SK-N-SH treated with all-trans-retinoic acid at 6 μM for 48 hours (cell line): Measurements from ENCODE around the gene GPATCH1.
"Not testable (repeated sequence)": the region's sequence is repeated elsewhere in the genome, so short reads cannot be mapped to it uniquely, and the experiment has no call there.

ENCODE experiments used
- ATAC-seq: fragments of 200-7000 bp; cut with Tn5 transposase; 3 replicates; pipeline ENCODE4 v1.9.1; 2020; ENCODE audit warnings: mild to moderate bottlenecking, moderate library complexity
- ARNTL ChIP-seq: fragments of 450-650 bp; formaldehyde crosslinking; IDR thresholded peaks from 2 replicates; pipeline ENCODE4 v1.5.0; 2020; ENCODE audit warnings: low read depth, mild to moderate bottlenecking, moderate library complexity, borderline replicate concordance
- BACH2 ChIP-seq: fragments of 250-450 bp; sonication (Bioruptor Pico); IDR thresholded peaks from 2 replicates; pipeline ENCODE4 v1.9.0; 2021; ENCODE audit warnings: mild to moderate bottlenecking, borderline replicate concordance
- CREB5 ChIP-seq: fragments of 250-450 bp; sonication (Bioruptor Pico); IDR thresholded peaks from 2 replicates; pipeline ENCODE4 v1.5.1; 2020; ENCODE audit warnings: low read depth, mild to moderate bottlenecking, moderate library complexity
- CSDC2 ChIP-seq: fragments of 250-450 bp; sonication (Bioruptor Pico); IDR thresholded peaks from 2 replicates; pipeline ENCODE4 v1.5.0; 2020; ENCODE audit warnings: mild to moderate bottlenecking, moderate library complexity
- CSRNP3 ChIP-seq: fragments of 250-450 bp; sonication (Bioruptor Pico); IDR thresholded peaks from 2 replicates; pipeline ENCODE4 v1.5.1; 2021; ENCODE audit warnings: mild to moderate bottlenecking, moderate library complexity
- ESRRG ChIP-seq: fragments of 250-450 bp; sonication (Bioruptor Pico); IDR thresholded peaks from 2 replicates; pipeline ENCODE4 v1.6.1; 2021; ENCODE audit warnings: mild to moderate bottlenecking
- GLIS3 ChIP-seq: fragments of 250-450 bp; sonication (Bioruptor Pico); IDR thresholded peaks from 2 replicates; pipeline ENCODE4 v1.5.0; 2020; ENCODE audit warnings: mild to moderate bottlenecking, moderate library complexity
- ISL1 ChIP-seq: fragments of 250-450 bp; sonication (Bioruptor Pico); IDR thresholded peaks from 2 replicates; pipeline ENCODE4 v2.1.2; 2022; ENCODE audit warnings: mild to moderate bottlenecking, moderate library complexity
- OSR1 ChIP-seq: fragments of 250-450 bp; sonication (Bioruptor Pico); IDR thresholded peaks from 2 replicates; pipeline ENCODE4 v1.8.0; 2022; ENCODE audit warnings: moderate library complexity, mild to moderate bottlenecking, inconsistent platforms
- PATZ1 ChIP-seq: fragments of 250-450 bp; sonication (Bioruptor Pico); IDR thresholded peaks from 2 replicates; pipeline ENCODE4 v1.8.0; 2020; ENCODE audit warnings: mild to moderate bottlenecking, moderate library complexity, borderline replicate concordance
- PPARA ChIP-seq: fragments of 250-450 bp; sonication (Bioruptor Pico); IDR thresholded peaks from 2 replicates; pipeline ENCODE4 v1.5.0; 2020; ENCODE audit warnings: mild to moderate bottlenecking, borderline replicate concordance
- RARB ChIP-seq: fragments of 250-450 bp; sonication (Bioruptor Pico); IDR thresholded peaks from 2 replicates; pipeline ENCODE4 v1.8.0; 2021; ENCODE audit warnings: mild to moderate bottlenecking, moderate library complexity
- SNAI2 ChIP-seq: fragments of 250-450 bp; sonication (Bioruptor Pico); IDR thresholded peaks from 2 replicates; pipeline ENCODE4 v1.5.0; 2020; ENCODE audit warnings: mild to moderate bottlenecking, moderate library complexity
- TCF4 ChIP-seq: fragments of 250-450 bp; sonication (Bioruptor Pico); IDR thresholded peaks from 2 replicates; pipeline ENCODE4 v1.8.0; 2021; ENCODE audit warnings: mild to moderate bottlenecking, moderate library complexity, borderline replicate concordance
- TOX ChIP-seq: fragments of 250-450 bp; sonication (Bioruptor Pico); IDR thresholded peaks from 2 replicates; pipeline ENCODE4 v1.8.0; 2021; ENCODE audit warnings: mild to moderate bottlenecking, moderate library complexity, borderline replicate concordance
- TSHZ2 ChIP-seq: fragments of 250-450 bp; sonication (Bioruptor Pico); IDR thresholded peaks from 2 replicates; pipeline ENCODE4 v1.5.0; 2020; ENCODE audit warnings: mild to moderate bottlenecking, moderate library complexity
- ZC3H10 ChIP-seq: fragments of 250-450 bp; sonication (Bioruptor Pico); IDR thresholded peaks from 2 replicates; pipeline ENCODE4 v1.5.1; 2021; ENCODE audit warnings: mild to moderate bottlenecking, moderate library complexity
- ZFP3 ChIP-seq: fragments of 250-450 bp; sonication (Bioruptor Pico); IDR thresholded peaks from 2 replicates; pipeline ENCODE4 v1.5.0; 2020; ENCODE audit warnings: mild to moderate bottlenecking, moderate library complexity
- ZFP30 ChIP-seq: fragments of 450-650 bp; formaldehyde crosslinking; IDR thresholded peaks from 2 replicates; pipeline ENCODE4 v1.5.0; 2022; ENCODE audit warnings: mild to moderate bottlenecking, moderate library complexity
- ZNF565 ChIP-seq: fragments of 450-650 bp; formaldehyde crosslinking; conservative IDR thresholded peaks from 2 replicates; pipeline ENCODE4 v1.5.0; 2020; ENCODE audit warnings: low read depth, mild to moderate bottlenecking, moderate library complexity
- ZNF8 ChIP-seq: fragments of 450-650 bp; formaldehyde crosslinking; IDR thresholded peaks from 2 replicates; pipeline ENCODE4 v1.5.0; 2020; ENCODE audit warnings: mild to moderate bottlenecking, moderate library complexity
- TF ChIP-seq, protein P1 (sequence below): fragments of 250-450 bp; sonication (Bioruptor Pico); IDR thresholded peaks from 2 replicates; pipeline ENCODE4 v1.8.0; 2021; ENCODE audit warnings: low read depth, mild to moderate bottlenecking, moderate library complexity, borderline replicate concordance

GPATCH1 gene

GRCh38 chr19:33152176-33152575 lies 71.2 kb downstream of the GPATCH1 start (continued):
- TF ChIP-seq PATZ1 (CRISPR knock-in tag) (no peak), BACH2 (CRISPR knock-in tag) (no peak), GLIS3 (CRISPR knock-in tag) (no peak), SNAI2 (no peak), ESRRG (CRISPR knock-in tag) (no peak), PPARA (no peak), TOX (CRISPR knock-in tag) (no peak)
- TF ChIP-seq, all 23 proteins: peak for 0

DNA sequence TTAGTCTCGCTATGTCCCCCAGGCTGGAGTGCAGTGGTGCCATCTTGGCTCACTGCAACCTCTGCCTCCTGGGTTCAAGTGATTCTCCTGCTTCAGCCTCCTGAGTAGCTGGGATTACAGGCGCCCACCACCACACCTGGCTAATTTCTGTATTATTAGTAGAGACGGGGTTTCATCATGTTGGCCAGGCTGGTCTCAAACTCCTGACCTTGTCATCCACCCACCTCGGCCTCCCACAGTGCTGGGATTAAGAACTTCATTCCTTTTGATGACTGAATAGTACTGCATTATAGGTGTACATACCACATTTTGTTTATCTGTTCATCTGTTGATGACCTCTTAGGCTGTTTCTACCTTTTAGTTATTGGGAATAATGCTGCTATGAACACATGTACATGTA lies 71.6 kb downstream of the GPATCH1 start:
- not testable (repeated sequence) for ATAC-seq

DNA sequence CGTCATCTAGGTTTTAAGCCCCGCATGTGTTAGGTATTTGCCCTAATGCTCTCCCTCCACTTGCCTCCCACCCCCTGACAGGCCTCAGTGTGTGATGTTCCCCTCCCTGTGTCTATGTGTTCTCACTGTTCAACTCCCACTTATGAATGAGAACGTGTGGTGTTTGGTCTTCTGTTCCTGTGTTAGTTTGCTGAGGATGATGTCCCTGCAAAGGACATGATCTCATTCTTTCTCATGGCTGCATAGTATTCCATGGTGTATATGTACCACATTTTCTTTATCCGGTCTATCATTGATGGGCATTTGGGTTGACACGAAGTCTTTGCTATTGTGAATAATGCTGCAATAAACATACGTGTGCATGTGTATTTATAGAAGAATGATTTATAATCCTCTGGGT lies 73.3 kb downstream of the GPATCH1 start:
- ATAC-seq: not testable (repeated sequence)

DNA sequence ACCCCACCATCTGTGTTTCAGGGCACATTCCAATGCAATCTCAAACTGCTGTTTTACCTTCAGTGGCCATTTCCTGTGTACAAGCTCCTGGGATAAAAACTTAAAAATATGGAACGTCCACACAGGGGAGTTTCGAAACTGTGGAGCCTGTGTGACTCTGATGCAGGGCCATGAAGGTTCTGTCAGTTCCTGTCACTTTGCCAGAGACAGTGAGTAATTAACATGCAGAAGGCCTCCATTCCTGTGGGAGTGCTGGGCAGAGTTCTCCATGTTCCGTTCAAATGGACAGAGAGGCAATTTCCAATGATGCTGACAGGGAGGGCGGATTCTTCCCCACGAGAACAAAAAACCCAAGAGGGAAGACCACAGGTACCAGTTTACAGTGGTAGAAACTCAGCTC lies 75.4 kb downstream of the GPATCH1 start:
- TF ChIP-seq ZNF565 (CRISPR knock-in tag) (no peak), TSHZ2 (CRISPR knock-in tag) (no peak), TCF4 (CRISPR knock-in tag) (no peak), GLIS3 (CRISPR knock-in tag) (no peak)
- no peak for ATAC-seq

DNA sequence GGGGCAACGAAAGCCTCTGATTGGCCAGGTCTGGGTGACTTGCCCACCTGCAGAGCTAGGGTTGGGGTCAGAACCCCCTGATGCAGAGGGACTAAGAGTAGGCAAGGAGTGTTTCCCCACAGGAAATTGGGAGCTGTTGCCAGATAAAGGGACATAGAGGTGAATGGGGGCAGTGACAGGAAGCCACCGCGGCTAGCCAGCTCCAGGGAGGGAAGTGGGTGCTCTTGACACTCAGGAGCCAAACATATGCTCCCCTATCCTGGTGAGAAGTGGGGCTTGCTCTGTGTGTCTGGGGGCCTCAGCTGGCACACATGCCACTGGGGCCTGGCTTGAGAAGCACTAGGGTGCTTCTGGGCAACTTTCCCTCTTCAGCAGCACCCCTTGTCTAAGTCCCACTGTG lies 76.9 kb downstream of the GPATCH1 start:
- TF ChIP-seq PPARA: no peak
- no peak for TF ChIP-seq ZFP3
- TF ChIP-seq ISL1 (CRISPR knock-in tag): no peak
- ATAC-seq: no peak

DNA sequence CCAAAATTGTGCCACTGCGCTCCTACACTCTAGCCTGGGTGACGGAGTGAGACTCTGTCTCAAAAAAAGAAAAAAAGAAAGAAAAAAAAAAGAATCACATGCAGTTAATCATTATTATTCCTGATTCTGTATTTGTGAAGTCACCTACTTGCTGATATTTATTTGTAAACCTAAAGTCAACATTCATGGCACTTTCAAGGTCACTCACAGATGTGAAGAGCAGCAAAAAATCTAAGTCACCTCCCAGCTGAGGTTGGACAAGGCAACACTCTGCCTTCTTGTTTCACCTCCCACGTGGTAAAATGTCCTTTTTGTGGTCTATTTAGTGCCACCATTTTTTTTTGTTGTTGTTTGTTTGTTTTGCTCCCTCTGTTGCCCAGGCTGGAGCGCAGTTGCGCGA lies 77.4 kb downstream of the GPATCH1 start:
- no peak for ATAC-seq
- TF ChIP-seq TOX (CRISPR knock-in tag) (no peak), ZC3H10 (no peak), ZNF565 (CRISPR knock-in tag) (no peak), CSDC2 (CRISPR knock-in tag) (no peak), TCF4 (CRISPR knock-in tag) (no peak), BACH2 (CRISPR knock-in tag) (no peak), ARNTL (CRISPR knock-in tag) (no peak), OSR1 (CRISPR knock-in tag) (no peak), RARB (no peak), ZFP30 (CRISPR knock-in tag) (no peak), ZFP3 (no peak), ZNF8 (CRISPR knock-in tag) (no peak), CREB5 (CRISPR knock-in tag) (no peak), SNAI2 (no peak), PATZ1 (CRISPR knock-in tag) (no peak), CSRNP3 (CRISPR knock-in tag) (no peak), ISL1 (CRISPR knock-in tag) (no peak), PPARA (no peak)
- TF ChIP-seq, protein P1, sequence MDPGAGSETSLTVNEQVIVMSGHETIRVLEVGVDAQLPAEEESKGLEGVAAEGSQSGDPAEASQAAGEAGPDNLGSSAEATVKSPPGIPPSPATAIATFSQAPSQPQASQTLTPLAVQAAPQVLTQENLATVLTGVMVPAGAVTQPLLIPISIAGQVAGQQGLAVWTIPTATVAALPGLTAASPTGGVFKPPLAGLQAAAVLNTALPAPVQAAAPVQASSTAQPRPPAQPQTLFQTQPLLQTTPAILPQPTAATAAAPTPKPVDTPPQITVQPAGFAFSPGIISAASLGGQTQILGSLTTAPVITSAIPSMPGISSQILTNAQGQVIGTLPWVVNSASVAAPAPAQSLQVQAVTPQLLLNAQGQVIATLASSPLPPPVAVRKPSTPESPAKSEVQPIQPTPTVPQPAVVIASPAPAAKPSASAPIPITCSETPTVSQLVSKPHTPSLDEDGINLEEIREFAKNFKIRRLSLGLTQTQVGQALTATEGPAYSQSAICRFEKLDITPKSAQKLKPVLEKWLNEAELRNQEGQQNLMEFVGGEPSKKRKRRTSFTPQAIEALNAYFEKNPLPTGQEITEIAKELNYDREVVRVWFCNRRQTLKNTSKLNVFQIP (CRISPR knock-in tag): no peak
